Spleen (tissue), 7 donors: Measurements from ENCODE around the gene CUX1.

Source experiments
- CTCF ChIP-seq, 11 experiments: fragments of 200-600 bp in 7 of 11; fragments of 450-650 bp in 4 of 11; sonication (generic) in 4 of 11; IDR thresholded peaks in 8 of 11; conservative IDR thresholded peaks in 3 of 11; 1 replicate in 7 of 11; 2 replicates in 4 of 11; pipeline versions ENCODE4 v1.4.0 to v1.8.0; 2016 to 2021; ENCODE audit warnings: antibody characterized with exemption in 11 of 11, inconsistent platforms in 4 of 11, mild to moderate bottlenecking in 1 of 11
- POLR2A ChIP-seq, 3 donors: fragments of 450-650 bp; IDR thresholded peaks; one replicate each; pipeline ENCODE4 v1.5.1; 2017; ENCODE audit warnings: antibody characterized with exemption in 3 of 3, mild to moderate bottlenecking in 1 of 3
- POLR2AphosphoS5 ChIP-seq, 3 donors: sonication (generic); formaldehyde crosslinking; IDR thresholded peaks; one replicate each; pipeline ENCODE4 v1.5.1; 2017; ENCODE audit warnings: antibody characterized with exemption in 3 of 3
- donor health status: DM: no; HTN: no; CAD: no; lungs with moderate emphysema.
- donor health status: DM: no; HTN: no; CAD: no.
- donor health status: DM: no; HTN: no; CAD: no.

GRCh38 chr7:101824440-101824839, 7.0 kb downstream of the CUX1 start:
- TF ChIP-seq POLR2AphosphoS5 (IDR thresholded peaks at IDR 0.05) (no peak), CTCF (IDR thresholded peaks at IDR 0.05 in 8 of 11, conservative IDR thresholded peaks at IDR 0.05 in 3 of 11) (no peak), POLR2A (IDR thresholded peaks at IDR 0.05) (no peak)
